HG02759 (cell line): ENCODE data around the gene WIPF3.

Source experiments
- ATAC-seq: cut with Tn5 transposase; IDR thresholded peaks from one replicate; pipeline ENCODE4 v1.9.1; 2021; ENCODE audit warnings: mild to moderate bottlenecking, moderate library complexity; ENCODE audit not compliant: unreplicated experiment

The WIPF3 gene

DNA sequence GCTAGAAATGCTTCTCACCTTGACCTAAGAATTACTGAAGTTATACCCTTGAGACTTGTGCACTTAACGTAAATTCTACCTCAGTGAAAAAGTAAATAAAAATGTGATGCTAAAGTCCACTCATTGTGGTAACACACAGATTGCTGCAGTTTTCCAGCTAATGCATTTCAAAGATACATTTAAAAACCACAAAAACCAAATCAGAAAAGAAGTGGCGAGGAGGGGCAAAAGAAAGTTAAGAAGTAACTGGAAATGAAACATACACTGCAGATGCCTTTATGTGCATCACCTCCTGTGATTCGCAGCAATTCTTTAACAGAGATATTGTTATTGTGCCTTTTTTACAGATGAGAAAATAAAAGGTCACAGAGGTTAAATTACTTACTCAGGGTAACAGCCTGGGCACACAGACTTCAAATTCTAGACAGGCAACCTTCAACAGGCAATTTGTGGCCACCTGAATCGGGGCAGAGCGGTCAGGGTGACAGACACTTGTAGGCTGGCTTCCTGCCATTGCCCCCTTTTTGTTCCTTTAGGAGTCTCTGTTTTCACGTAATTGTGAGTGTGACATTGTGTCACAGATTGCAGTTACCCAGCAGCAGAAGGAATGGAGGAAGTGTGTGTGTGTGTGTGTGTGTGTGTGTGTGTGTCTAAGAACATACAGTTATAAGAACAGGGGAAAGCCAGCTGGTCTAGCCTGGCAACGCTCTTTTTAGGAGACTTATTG is 1.9 kb downstream of the WIPF3 start:
- ATAC-seq, result no peak

DNA sequence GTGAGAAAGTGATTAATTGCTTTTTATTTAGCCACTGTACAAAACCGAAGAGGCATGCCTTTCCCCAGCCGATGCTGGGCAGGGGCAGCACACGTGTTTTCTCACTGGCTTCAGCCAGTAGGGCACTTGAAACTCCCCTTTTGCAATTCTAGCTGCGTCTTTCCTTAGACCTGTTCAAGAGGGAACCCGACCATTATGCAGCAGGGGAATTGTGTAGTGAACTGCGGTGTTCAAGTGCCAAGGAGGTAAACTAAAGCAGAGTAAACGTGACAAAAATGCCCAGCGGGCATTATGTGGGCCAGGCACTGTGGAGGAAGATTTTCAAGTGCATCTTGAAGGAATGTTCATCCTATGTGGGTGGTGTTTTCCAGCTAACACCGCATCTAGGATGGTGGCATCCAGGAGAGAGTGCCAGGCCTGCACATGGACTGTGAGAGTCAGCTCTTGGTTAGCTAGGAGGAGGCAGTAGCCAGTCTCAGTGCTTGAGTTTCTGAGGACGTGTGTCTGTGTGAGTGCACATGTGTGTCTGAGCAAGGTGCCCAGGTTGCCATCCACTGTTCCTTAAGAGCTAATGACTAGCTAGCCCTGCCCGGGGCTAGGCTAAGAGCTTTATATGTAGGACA is 3.3 kb downstream of the WIPF3 start:
- ATAC-seq, result no peak

GRCh38 chr7:29810297-29810696 is 4.0 kb downstream of the WIPF3 start:
- no peak for ATAC-seq

GRCh38 chr7:29810813-29811482 is 4.6 kb downstream of the WIPF3 start:
- no peak for ATAC-seq

GRCh38 chr7:29811586-29811985 is 5.3 kb downstream of the WIPF3 start:
- no peak for ATAC-seq

GRCh38 chr7:29812185-29812876 is 6.0 kb downstream of the WIPF3 start:
- no peak for ATAC-seq

DNA sequence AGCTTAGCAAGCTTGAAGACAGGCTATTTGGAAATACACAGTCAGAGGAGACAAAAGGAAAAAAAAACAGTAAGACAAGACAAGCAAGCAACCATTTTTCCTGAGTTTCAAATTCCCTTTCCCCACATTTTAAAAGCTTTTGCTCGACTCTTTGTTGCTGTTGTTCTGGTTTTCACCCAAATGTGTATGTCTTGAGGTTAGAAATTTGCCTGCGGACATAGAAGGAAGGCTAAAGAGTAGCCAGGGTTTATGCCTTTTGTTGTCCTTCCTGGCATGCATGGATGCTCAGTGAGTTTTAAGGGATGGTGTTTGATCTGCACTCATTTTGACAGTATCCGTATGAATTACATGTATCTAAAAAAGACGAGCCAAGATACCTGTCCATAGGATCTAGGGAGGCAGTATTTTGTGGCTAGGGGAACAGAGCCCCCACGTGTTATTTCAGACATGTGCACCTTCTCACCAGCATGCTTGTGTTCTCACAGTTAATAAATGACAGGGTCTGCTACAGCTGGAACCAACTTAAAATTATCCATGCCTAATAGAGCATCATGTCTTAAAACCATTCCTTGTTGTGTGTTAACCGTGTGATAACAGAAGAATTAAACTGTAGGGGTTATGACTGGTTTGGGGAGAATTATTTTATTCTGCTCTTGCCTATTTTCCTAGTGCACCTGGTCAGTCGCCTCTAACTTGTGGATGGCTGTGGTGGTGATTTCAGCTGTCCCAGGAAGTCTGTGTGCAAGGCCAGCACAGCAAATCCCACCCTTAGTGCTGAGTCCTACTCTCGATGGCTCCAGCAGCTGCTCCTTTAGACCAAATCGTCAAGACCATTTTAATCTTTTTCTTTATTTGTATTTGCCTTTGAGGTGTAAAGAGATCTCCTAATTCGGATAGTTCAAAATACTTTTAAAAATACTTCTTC is 9.1 kb downstream of the WIPF3 start:
- no peak for ATAC-seq

DNA sequence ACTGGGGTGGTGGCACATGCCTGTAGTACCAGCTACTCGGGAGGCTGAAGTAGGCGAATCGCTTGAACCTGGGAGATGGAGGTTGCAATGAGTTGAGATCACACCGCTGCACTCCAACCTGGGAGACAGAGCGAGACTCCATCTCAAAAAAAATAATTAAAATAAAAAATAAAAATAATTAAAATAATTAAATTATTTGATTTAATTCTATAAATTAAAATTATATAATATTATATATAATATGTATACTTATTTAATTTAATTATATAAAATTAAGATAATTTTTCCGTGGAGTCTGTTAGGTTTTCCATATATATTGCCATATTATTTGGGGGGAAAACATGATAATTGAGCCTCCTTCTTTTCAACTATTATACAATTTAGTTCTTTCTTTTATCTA is 12.0 kb downstream of the WIPF3 start:
- no peak for ATAC-seq

- peak; percentile 90 for ATAC-seq
These were observed 19.6 kb downstream of the WIPF3 start for GRCh38 chr7:29825775-29826529.

DNA sequence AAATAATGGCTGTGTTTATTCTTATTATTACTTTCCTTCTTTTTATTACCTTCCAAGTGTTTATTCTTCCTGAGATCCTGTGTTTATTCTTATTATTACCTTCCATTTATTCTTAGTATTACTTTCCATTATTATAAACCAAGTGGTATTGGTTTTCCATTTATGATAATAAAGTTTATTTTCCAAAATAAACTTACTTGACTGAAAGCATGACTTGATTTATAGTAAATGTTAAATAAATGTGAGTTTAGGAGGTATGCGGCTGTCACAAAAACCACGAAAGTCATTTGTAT is 20.2 kb downstream of the WIPF3 start:
- no peak for ATAC-seq

GRCh38 chr7:29826904-29827303 is 20.6 kb downstream of the WIPF3 start:
- ATAC-seq, result no peak

GRCh38 chr7:29831705-29832104 is 25.4 kb downstream of the WIPF3 start:
- no peak for ATAC-seq

DNA sequence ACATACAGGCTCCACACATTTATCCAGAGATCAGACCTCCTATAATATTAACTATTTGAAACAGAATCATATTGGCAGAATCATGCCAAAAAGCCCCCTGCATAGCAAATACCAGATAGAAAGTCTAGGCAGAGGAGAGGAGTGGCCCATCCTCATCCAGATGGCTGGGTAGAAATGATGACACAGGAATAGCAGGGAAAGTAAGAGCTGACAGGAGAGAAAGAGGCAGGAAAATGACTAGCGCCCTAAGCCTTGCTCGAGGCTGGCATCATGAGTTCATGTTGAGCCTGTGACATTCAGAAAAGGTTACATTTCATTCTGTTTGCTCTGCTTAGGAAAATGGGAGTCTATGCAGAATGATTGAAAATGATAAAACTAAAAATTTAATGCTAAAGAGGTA is 27.6 kb downstream of the WIPF3 start:
- no peak for ATAC-seq

DNA sequence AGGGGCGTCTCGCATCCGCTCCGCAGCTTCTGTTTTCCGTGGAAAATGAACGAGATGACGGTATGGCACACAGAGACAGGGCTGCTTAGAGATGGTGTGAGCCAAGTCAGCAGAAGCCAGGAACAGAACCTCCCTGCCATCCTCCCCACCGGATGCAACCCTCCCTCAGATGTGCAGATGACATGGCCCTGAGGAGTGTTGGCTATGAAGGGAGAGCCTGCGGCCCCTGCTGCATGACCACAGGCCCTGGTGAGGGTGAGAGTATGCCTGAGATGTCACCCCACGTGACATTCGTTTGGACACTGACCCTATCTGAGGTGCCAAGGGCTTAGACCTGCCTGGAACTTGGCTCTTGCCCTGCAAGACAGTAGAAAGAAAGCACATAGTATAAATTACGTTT is 29.4 kb downstream of the WIPF3 start:
- ATAC-seq, result no peak

DNA sequence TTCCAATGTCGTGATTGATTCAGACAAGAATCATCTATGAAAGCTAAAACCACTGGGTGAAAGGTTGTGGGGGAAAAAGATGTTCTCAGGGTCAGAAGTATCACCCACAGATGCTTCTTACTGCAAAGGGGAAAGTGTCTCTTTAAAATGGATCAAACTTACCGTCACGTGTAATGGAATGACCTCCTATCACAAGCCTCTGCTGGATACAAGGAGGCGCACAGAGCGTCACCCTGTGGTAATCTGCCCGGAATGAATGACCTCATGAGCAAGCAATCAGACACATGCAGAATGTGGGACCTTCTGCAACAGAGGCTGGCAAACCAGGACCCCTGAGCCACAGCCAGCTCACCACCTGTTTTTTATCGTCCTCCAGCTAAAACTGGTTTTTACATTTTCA is 33.0 kb downstream of the WIPF3 start:
- no peak for ATAC-seq

- ATAC-seq, result no peak
These were observed 33.6 kb downstream of the WIPF3 start for GRCh38 chr7:29839921-29840320.

DNA sequence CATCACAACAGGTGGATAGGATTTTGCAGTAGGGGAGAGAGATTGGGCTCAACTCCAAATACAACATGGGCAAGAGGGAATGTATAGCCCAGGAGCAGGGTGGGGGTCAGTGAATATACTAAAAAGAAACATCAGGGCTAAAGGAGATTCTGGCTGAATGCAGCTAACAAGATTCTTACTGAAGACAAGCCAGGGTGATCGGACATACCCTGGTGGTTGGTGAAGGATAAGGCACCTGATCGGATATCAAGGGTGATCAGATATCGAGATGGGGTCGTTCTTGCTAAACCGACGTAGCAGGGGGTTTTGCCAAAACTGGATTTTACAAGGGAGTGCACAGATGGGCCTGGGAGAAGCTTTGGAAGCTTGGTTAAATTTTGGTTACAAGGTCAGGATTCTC is 34.4 kb downstream of the WIPF3 start:
- ATAC-seq, result no peak

- ATAC-seq, result no peak
These were observed 35.8 kb downstream of the WIPF3 start for GRCh38 chr7:29841926-29842701.

- no peak for ATAC-seq
These were observed 36.8 kb downstream of the WIPF3 start for GRCh38 chr7:29843093-29843492.
